Fibroblast of the conjunctiva (primary cell): ENCODE measurements around the gene SUPT6H.

Experiments
- DNase-seq: peaks from one replicate; pipeline ENCODE4 v3.0.0-alpha.2; 2010; ENCODE audit warnings: low read depth

SUPT6H gene

GRCh38 chr17:28751600-28752366, 89.8 kb downstream of the SUPT6H start:
- DNase-seq, result no peak
